Measurements from ENCODE around the gene F7.

DNA sequence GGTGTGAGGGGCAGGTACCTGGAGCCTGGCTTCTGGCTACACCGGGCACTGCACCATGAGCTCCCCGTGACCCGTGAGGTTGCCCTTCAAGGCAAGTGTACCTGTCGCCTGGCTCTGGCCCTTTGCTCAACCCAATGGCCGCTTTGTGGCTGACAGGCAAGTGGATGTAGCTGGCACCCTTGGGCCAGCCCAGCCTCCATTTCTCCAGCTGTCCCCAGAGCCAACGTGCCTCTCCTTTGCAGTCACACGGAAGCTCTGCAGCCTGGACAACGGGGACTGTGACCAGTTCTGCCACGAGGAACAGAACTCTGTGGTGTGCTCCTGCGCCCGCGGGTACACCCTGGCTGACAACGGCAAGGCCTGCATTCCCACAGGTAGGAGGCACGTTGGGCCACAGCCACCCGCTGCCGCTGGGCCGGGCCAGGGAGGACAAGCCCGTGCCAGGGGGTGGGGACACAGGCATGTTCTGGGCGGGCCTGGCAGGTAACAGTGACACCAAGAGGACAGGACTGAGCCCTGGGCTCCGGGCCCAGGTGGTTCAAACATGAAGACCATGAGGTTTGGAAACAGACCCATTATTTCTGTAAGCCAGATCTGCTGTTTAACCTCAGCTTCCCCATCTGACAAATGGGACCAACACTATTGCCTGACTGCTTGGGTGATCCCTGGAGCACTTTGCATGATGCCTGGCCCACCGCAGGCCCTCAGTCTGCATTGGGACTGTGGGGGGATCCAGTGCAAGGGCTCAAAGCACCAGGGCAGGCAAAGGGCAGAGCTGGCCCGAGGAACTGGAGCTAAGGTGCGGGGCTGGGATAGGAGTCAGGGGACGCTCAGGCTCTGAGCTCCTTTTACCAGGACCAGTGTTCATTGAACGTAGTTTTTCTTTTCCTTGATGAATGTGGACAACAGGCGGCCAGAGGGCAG lies 35.3 kb downstream of the F7 start:
- no peak for TF ChIP-seq CTCF (IDR thresholded peaks at IDR 0.05 in 2 of 3, conservative IDR thresholded peaks at IDR 0.05 in 1 of 3; ENCODE audit: insufficient read depth in 2 of 3, low read depth in 1 of 3, low read length in 3 of 3)
- no peak for TF ChIP-seq ZEB2 (IDR thresholded peaks at IDR 0.05)
- TF ChIP-seq POLR2A (conservative IDR thresholded peaks at IDR 0.05), result no peak
- no peak for TF ChIP-seq TRIM28 (IDR thresholded peaks at IDR 0.05)
- TF ChIP-seq DIDO1 (tag; IDR thresholded peaks at IDR 0.05; ENCODE audit: low read depth), result no peak
- no peak for TF ChIP-seq ZKSCAN8 (CRISPR knock-in tag; IDR thresholded peaks at IDR 0.05)
